ENCODE measurements around the gene PATL1.
"Not testable (repeated sequence)": the region's sequence is repeated elsewhere in the genome, so short reads cannot be mapped to it uniquely, and the experiment has no call there.

Gene PATL1

DNA sequence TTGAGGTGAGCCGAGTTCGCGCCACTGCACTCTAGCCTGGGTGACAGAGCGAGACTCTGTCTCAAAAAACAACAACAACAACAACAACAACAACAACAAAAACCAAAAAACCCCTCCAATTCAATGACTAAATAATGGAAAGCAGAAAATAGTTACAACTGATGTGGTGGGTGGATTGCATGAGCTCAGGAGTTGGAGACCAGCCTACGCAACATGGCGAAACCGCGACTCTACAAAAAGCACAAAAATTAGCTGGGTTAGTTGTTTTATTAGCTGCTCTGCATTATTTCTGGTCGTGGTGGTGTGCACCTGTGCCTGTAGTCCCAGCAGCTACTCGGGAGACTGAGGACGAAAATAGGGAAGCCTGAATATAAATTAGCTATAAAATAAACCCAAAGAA lies 2.6 kb upstream of the PATL1 start:
- no peak for DNase-seq

- DNase-seq = no peak
Measured at GRCh38 chr11:59669611-59670009, 773 bp upstream of the PATL1 start.

DNA sequence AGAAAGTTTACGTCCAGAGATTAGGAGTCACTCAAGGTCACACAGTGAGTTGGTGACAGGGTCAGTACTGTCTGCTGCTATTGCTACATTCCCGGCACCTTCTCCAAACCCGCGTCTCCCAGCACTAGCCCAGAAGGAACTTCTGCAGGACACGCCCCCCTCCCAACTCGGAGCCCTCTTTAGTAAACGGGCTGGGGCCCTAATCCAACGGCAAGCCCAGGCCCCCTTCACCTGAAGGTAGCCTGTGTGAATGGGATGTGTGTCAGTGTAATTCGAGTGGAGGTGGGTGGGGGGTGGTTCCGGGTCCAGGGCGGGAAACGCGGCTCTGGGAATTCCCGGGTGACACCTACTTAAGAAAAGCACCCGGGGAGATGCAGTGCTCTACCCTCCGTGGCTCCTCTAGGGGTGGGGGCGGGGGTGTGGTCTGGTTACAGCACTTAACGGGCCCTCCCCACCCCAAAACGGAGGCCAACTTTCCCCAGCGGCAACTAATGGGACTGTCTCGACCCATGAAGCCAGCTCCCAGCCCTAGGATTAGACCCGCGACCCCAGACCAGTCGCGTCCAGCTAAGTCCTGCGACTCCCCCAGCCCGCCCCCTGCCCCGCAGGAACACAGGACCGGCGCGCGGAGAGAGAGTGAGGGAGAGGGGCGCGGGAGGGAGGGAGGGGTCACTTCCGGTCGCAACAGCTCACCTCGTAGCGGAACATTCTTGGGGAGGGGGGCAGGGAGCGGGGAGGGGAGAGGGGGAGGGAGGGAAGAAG lies 468 bp downstream of the PATL1 start:
- no peak for DNase-seq

- no peak for DNase-seq
Measured at GRCh38 chr11:59667812-59668187, 1.0 kb downstream of the PATL1 start.

DNA sequence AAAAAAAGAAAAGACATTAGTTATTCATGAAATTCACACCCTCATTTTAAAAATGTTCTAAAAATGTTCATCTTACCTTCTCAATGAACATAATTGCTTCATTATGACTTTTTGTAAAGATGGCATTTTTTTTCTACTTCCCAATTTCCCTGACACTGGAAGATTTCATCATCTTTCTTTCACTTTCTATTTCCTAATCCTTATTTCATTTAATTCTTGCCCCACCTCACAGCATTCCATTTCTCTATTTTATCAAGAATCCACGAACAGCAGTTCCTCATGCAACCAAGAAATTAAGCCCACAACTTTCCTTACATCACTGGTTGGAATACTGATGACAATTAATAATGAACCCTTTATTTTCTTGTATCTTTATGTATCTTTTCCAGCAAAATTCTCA lies 1.9 kb downstream of the PATL1 start:
- DNase-seq = no peak

- DNase-seq = no peak
Measured at GRCh38 chr11:59660621-59661020, 8.2 kb downstream of the PATL1 start.

GRCh38 chr11:59659981-59660380 lies 8.9 kb downstream of the PATL1 start:
- DNase-seq = no peak

DNA sequence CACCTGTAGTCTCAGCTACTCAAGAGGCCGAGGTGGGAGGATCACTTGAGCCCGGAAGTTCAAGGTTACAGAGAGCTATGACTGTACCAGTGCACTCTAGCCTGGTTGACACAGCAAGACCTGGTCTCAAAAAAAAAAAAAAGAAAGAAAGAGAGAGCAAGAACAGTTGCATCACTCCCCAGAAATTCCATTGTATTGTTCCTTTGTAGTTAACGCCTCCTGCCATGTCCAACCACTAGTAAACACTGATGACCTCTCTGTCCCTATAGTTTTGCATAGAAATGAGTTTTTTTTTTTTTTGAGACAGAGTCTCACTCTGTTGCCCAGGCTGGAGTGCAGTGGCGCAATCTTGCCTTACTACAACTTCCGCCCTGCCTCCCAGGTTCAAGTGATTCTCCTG lies 10.8 kb downstream of the PATL1 start:
- DNase-seq = no peak

DNA sequence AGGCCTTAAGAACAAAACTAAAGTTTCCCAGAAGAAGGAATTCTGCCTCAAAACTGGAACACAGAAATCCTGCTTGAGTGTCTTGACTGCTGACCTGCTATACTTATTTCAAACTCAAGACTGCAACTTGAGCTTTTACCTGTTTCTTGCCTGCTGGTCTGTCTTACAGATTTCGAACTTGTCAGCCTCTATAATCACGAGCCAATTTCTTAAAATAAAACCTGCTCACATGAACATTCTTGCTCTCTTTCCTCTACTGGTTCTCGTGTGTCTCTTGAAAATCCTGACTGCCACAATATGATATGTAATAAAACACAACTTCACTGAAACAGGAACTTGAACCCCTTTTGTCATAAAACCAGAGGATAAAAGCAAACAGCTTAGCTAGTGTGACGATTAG lies 13.9 kb downstream of the PATL1 start:
- no peak for DNase-seq

GRCh38 chr11:59647245-59647980 lies 21.4 kb downstream of the PATL1 start:
- DNase-seq = no peak

DNA sequence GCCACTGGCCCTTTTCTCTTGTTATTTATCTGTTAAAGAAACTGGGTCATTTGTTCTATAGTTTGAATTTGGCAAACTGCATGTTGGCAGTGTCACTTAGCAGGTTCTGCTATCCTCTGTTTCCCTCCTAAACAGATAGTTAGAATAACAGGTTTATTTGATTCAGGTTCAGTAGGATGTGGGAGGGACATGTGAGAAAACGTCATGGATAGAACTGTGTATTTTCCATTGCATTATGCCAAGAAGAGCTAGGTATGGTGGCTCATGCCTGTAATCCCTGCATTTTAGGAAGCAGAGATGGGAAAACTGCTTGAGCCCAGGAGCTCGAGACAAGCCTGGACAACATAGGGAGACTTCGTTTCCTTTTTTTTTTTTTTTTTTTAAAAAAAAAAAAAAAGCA lies 24.3 kb downstream of the PATL1 start:
- DNase-seq = no peak

- DNase-seq = no peak
Measured at GRCh38 chr11:59643390-59643789, 25.4 kb downstream of the PATL1 start.

DNA sequence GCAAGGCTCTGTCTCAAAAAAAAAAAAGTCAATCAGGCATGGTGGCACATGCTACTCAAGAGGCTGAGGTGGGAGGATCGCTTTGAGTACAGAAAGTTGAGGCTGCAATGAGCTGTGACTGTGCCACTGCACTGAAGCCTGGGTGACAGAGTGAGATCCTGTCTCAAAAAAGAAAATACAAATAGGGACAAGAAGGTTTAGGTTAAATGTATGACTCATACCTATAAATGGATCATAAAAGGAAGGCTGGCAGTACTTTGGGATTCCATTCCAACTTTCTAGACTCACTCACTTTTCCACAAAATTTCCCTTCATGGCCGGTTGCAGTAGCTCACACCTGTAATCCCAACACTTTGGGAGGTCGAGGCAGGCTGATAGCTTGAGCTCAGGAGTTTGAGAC lies 27.7 kb downstream of the PATL1 start:
- no peak for DNase-seq

GRCh38 chr11:59630493-59630892 lies 38.3 kb downstream of the PATL1 start:
- DNase-seq = no peak

DNA sequence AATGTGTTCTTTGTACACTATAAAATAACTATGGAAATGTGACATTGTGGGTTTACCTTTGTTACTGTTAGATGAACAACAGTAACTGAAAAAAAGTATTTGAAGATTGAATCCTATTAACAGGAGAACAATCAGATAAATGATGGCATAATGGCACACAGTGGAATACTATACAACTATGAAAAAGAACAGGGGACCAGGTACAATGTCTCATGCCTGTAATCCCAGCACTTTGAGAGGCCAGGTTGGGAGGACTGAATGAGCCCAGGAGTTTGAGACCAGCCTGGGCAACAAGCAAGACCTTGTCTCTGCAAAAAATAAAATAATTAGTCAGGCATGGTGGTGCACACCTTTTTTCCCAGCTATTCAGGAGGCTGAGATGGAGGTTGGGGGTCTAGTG lies 38.8 kb downstream of the PATL1 start:
- DNase-seq = no peak

DNA sequence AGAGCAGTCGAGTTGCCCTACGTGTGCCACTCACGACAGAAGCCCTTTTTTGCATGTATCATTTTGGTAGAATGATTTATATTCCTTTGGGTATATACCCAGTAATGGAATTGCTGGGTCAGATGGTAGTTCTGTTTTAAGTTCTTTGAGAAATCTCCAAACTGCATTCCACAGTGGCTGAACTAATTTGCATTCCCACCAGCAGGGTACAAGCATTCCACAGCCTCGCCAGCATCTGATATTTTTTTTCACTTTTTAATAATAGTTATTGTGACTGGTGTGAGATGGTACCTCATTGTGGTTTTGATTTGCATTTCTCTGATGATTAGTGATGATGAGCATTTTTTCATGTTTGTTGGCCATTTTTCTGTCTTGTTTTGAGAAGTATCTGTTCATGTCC lies 41.9 kb downstream of the PATL1 start:
- not testable (repeated sequence) for DNase-seq

DNA sequence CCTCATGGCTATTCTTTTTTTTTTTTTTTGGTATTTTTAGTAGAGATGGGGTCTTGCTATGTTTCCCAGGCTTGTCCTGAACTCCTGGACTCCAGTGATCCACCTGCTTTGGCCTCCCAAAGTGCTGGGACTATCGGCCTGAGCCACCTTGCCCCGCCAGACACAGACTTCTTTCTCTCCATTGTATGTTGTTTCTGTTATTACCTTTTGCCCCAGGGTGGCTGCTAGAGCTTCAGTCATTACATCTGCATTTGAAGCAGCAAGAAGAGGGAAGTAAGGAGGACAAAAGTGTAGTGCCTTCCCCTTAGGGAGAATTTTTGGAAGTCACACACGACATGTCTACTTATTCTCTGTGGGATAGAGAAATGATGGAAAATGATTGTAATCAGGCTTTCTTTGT lies 43.1 kb downstream of the PATL1 start:
- no peak for DNase-seq

- DNase-seq = no peak
Measured at GRCh38 chr11:59617876-59618275, 51.0 kb downstream of the PATL1 start.

DNA sequence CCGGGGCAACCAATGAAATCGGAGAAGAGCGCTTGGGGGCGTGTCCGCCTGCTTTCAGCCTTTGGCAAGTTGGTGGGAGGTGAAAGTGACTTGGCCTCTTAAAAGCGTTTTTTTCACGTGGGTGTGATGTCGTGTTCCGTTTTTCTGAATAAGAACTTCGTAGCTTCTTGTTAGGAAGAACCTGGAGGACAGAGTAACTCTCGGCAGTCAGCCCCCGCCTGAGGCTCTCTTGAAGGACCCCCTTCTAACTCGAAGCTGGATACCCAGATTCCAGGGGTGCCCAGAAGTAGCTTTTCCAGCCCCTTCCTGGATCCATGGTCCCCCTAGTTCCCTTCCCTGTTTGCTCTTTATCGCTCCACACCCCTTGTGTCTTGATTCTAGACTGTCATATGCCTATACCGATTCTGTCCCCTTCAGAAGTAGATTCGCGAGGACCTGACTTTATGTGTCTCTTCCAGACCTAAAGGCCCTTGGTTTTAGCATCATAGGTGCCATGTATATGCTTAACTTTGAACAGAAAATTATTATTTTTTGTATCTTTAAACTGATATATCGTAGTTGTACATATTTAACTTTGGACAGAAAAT lies 52.3 kb downstream of the PATL1 start:
- no peak for DNase-seq

- peak; percentile 100 for DNase-seq
Measured at GRCh38 chr11:59615637-59616395, 53.0 kb downstream of the PATL1 start, which contains the start of gene OSBP. Gene OSBP (minus strand): TSS chr11:59615774. CDS start chr11:59615664, 110 bp downstream.

DNA sequence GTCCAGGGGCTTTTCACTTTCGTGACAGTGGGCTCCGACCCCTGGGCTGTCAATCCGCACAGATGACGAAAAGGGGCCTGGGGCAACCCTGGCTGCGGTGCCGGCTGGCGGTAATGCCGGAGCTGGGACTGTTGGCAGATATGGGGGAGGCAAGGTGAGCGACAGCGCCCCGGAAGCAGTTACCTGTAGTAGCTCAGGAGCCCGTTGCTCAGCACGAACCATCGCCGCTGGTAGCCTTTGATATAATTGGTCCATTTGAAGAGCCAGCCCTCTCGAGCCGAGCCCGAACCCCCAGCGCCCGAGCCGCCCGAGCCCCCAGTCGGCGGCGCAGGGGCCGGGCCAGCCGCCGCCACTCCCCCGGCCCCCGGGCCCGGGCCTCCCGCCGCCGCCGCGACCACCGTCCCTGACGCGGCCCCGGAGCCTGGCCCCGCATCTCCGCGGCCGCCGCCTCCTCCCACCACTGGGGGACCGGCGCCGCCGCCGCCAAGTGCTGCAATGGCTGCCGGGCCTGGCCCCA lies 53.7 kb downstream of the PATL1 start:
- peak; percentile 61 for DNase-seq

DNA sequence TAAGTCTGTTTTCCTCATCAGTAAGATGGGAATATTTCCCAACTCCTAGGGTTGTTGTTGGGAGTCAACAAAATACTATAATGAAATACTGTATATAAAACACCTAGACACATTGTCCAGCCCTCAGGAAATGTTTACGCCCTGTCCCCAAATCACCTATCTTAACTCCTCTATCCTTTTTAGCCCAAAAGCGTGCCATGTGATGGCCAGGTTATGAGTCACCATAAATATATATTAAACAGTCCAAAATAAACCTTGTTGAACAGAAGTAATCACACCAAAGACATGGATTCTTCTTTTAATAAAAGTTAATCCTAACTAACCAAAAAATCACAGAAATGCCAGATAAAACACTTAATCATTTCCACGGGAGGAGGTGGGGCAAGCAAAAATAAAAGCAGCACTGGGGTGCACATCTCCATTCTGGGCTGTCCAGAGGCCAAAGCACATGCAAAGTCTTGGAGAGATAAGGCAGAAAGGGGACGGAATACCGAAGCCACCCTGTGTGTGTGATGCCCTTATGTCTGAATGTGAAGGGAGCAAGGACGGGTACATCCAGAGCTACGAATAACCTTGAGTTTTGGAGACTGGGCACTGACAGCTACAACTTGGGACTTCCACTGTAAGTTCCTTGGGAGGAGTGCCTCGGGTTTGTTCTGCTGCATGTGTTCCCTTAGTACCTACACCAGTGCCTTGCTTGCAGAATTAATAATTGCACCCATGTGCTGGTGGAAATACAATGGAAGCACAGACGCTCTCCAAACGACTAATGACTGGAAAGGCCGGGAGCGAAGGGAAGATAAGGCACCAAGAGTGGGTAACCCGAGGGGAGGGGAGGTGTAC lies 54.3 kb downstream of the PATL1 start:
- DNase-seq = no peak
